ENCODE results near the gene IZUMO1.

DNA sequence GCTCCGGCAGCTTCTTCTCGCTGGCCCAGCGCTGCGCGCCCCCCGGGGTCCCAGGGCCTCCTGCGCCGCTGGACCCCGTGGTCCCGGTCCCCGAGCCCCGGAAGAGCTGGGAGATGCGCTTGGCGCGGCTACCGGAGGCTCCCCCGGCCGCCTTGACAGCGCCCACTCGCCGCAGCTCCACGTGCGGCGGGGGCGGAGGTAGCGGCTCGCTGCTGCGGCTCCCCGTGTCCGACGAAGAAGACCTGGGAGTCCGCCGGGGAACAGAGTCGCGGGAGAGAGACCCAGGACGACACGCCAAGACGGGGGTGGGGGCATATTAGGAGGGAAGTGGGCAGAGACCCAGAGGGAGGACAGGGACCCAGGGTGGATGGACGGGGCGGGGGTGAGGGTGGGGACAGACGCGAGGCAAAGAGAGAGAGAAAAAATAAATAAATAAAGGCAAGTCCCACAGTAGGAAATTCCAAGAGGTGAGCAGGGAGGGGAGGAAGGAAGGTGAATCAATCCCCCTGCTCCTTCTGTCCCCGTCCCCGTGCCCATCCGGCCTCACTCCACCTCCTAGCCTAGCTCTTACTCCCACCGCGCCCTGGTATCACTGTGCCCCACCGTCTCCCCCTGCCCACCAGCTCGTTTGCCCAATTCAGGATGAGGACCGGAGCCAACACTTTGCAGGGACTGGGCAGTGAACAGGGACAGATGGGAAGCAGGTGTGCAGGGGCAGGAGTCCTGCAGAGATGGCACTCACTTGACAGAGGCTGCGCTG is 7.1 kb downstream of the IZUMO1 start:
- TF ChIP-seq CTCF (IDR thresholded peaks at IDR 0.05) (no peak), POLR2A (IDR thresholded peaks at IDR 0.05) (no peak)

All from testis (tissue), 2 donors.